ENCODE results near the gene NPPC.

The NPPC gene

GRCh38 chr2:231961349-231962166 lies 35.4 kb upstream of the NPPC start, which contains the start of gene DIS3L2:
DIS3L2 (plus strand) TSS chr2:231961713; CDS start chr2:232014928, 53,215 bp downstream.
- Histone ChIP-seq H3K79me2 (ENCODE audit: control insufficient read depth, low read length) (peaks cover 61% of the 10 kb centered on the region), H3K27ac (ENCODE audit: low read depth, low read length) (peak within 1 kb of the TSS; percentile 64)

GRCh38 chr2:231960810-231961348 lies 34.7 kb upstream of the NPPC start:
- H3K9me2 ChIP-seq (replicated peaks; ENCODE audit: control insufficient read depth, low read length), result no peaks in the 10 kb centered on the region
- peak overlapping the region; percentile 64 for H3K27ac ChIP-seq (ENCODE audit: low read depth, low read length)
- peaks cover 55% of the 10 kb centered on the region for H3K79me2 ChIP-seq (ENCODE audit: control insufficient read depth, low read length)
- H3F3A ChIP-seq (ENCODE audit: control insufficient read depth, insufficient read depth), result 0 out of 2 replicates have a peak, but pooled peaks cover 2% of the 10 kb centered on the region
- no peaks in the 10 kb centered on the region for H3K9me3 ChIP-seq (ENCODE audit: control insufficient read depth, insufficient read depth, low read length)
- peaks cover 33% of the 10 kb centered on the region for H3K4me1 ChIP-seq (ENCODE audit: control insufficient read depth, low read length)
- H4K20me1 ChIP-seq (ENCODE audit: control insufficient read depth, insufficient read depth, low read depth, low read length), result no peaks in the 10 kb centered on the region
- H3K36me3 ChIP-seq (ENCODE audit: control insufficient read depth, low read length), result peaks cover 3% of the 10 kb centered on the region; the same call in 1 of the 2 replicates
- peaks cover 3% of the 10 kb centered on the region; the same call in 1 of the 2 replicates for H3K27me3 ChIP-seq (ENCODE audit: control insufficient read depth, low read length)
- H3K4me2 ChIP-seq (ENCODE audit: low read length), result peak overlapping the region; percentile 98
- TF ChIP-seq EZH2phosphoT487 (IDR thresholded peaks at IDR 0.05; ENCODE audit: borderline replicate concordance, low read length) (no peak), CTCF (IDR thresholded peaks at IDR 0.05; ENCODE audit: low read depth, low read length, poor library complexity, severe bottlenecking) (no peak)
- H3K4me3 ChIP-seq (ENCODE audit: low read length), result peak overlapping the region; percentile 100

More at GRCh38 chr2:231961349-231962166, 35.4 kb upstream of the NPPC start, which contains the start of gene DIS3L2:
- Histone ChIP-seq H3K36me3 (ENCODE audit: control insufficient read depth, low read length) (peaks cover 3% of the 10 kb centered on the region; the same call in 1 of the 2 replicates), H3F3A (ENCODE audit: control insufficient read depth, insufficient read depth) (0 out of 2 replicates have a peak, but pooled peaks cover 2% of the 10 kb centered on the region), H3K9me2 (replicated peaks; ENCODE audit: control insufficient read depth, low read length) (no peaks in the 10 kb centered on the region), H3K9me3 (ENCODE audit: control insufficient read depth, insufficient read depth, low read length) (no peaks in the 10 kb centered on the region), H4K20me1 (ENCODE audit: control insufficient read depth, insufficient read depth, low read depth, low read length) (no peaks in the 10 kb centered on the region), H3K4me2 (ENCODE audit: low read length) (peak within 1 kb of the TSS; percentile 98), H3K27me3 (ENCODE audit: control insufficient read depth, low read length) (no peaks in the 10 kb centered on the region), H3K4me3 (ENCODE audit: low read length) (peak within 1 kb of the TSS; percentile 100), H3K4me1 (ENCODE audit: control insufficient read depth, low read length) (peaks cover 33% of the 10 kb centered on the region)
- TF ChIP-seq EZH2phosphoT487 (IDR thresholded peaks at IDR 0.05; ENCODE audit: borderline replicate concordance, low read length), result no peak
- TF ChIP-seq CTCF (IDR thresholded peaks at IDR 0.05; ENCODE audit: low read depth, low read length, poor library complexity, severe bottlenecking), result no peak

- Histone ChIP-seq H3K4me3 (ENCODE audit: low read length) (no peak overlapping the region), H3F3A (ENCODE audit: control insufficient read depth, insufficient read depth) (no peaks in the 10 kb centered on the region), H3K27me3 (ENCODE audit: control insufficient read depth, low read length) (peaks cover 3% of the 10 kb centered on the region; the same call in 1 of the 2 replicates), H3K4me1 (ENCODE audit: control insufficient read depth, low read length) (peaks cover 15% of the 10 kb centered on the region), H4K20me1 (ENCODE audit: control insufficient read depth, insufficient read depth, low read depth, low read length) (no peaks in the 10 kb centered on the region), H3K9me3 (ENCODE audit: control insufficient read depth, insufficient read depth, low read length) (no peaks in the 10 kb centered on the region), H3K79me2 (ENCODE audit: control insufficient read depth, low read length) (peaks cover 27% of the 10 kb centered on the region), H3K27ac (ENCODE audit: low read depth, low read length) (no peak overlapping the region), H3K36me3 (ENCODE audit: control insufficient read depth, low read length) (peaks cover 3% of the 10 kb centered on the region; the same call in 1 of the 2 replicates), H3K4me2 (ENCODE audit: low read length) (no peak overlapping the region), H3K9me2 (replicated peaks; ENCODE audit: control insufficient read depth, low read length) (no peaks in the 10 kb centered on the region)
- no peak for TF ChIP-seq CTCF (IDR thresholded peaks at IDR 0.05; ENCODE audit: low read depth, low read length, poor library complexity, severe bottlenecking)
- TF ChIP-seq EZH2phosphoT487 (IDR thresholded peaks at IDR 0.05; ENCODE audit: borderline replicate concordance, low read length), result no peak
Measured at GRCh38 chr2:231957913-231958763, 31.9 kb upstream of the NPPC start.
